Muscle layer of duodenum (tissue), 2 donors: ENCODE results near the gene SLC7A5.
"Not testable (repeated sequence)": the region's sequence is repeated elsewhere in the genome, so short reads cannot be mapped to it uniquely, and the experiment has no call there.

Source experiments
- H3K27ac ChIP-seq: one replicate; pipeline ENCODE4 v1.7.0; 2013; ENCODE audit warnings: mild to moderate bottlenecking, low read length
- H3K27me3 ChIP-seq: one replicate; pipeline ENCODE4 v1.7.0; 2013; ENCODE audit warnings: low read depth, mild to moderate bottlenecking, control low read depth, low read length
- H3K36me3 ChIP-seq, 2 donors: one replicate each; pipeline ENCODE4 v1.7.0; 2013; ENCODE audit warnings: low read length in 2 of 2, control low read depth in 1 of 2, mild to moderate bottlenecking in 1 of 2; ENCODE audit not compliant: insufficient read depth in 2 of 2, control insufficient read depth in 1 of 2
- H3K4me1 ChIP-seq, 2 donors: one replicate each; pipeline ENCODE4 v1.7.0; 2013; ENCODE audit warnings: low read length in 2 of 2, mild to moderate bottlenecking in 2 of 2, control low read depth in 1 of 2, moderate library complexity in 1 of 2; ENCODE audit not compliant: insufficient read depth in 2 of 2, control insufficient read depth in 1 of 2
- H3K4me3 ChIP-seq, 2 donors: one replicate each; pipeline ENCODE4 v1.7.0; 2013; ENCODE audit warnings: low read length in 2 of 2, low read depth in 1 of 2, mild to moderate bottlenecking in 1 of 2
- H3K9me3 ChIP-seq, 2 donors: one replicate each; pipeline ENCODE4 v1.7.0; 2013; ENCODE audit warnings: low read length in 2 of 2, control low read depth in 1 of 2, mild to moderate bottlenecking in 1 of 2; ENCODE audit not compliant: control insufficient read depth in 1 of 2
- donor health status: healthy.

The SLC7A5 gene

DNA sequence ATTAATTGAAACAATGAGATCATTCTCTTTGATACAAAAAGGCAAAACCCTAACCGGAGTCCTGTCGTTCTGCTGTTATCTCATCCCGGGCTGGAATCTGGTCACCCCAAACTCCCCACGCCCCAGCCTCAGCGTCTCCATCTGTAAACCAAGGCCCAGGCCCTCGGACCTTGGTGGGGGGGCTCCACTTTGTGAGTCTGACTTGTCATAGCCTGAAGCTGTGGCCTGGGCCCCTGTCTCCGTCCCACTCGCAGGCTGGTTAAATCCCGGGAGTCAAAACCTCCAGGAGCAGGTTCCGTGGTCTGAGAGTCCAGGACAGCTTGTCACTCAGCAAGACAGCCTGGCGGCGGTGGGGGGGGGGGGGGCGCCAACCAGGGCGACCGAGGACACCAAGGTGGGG, 50.0 kb downstream of the SLC7A5 start:
- Histone ChIP-seq H3K27me3 (no peaks in the 10 kb centered on the region), H3K36me3 (no peaks in the 10 kb centered on the region), H3K4me1 (no peaks in the 10 kb centered on the region), H3K9me3 (peaks cover 0 to 19% of the 10 kb centered on the region in 2 donors), H3K27ac (no peak overlapping the region), H3K4me3 (no peak overlapping the region)

DNA sequence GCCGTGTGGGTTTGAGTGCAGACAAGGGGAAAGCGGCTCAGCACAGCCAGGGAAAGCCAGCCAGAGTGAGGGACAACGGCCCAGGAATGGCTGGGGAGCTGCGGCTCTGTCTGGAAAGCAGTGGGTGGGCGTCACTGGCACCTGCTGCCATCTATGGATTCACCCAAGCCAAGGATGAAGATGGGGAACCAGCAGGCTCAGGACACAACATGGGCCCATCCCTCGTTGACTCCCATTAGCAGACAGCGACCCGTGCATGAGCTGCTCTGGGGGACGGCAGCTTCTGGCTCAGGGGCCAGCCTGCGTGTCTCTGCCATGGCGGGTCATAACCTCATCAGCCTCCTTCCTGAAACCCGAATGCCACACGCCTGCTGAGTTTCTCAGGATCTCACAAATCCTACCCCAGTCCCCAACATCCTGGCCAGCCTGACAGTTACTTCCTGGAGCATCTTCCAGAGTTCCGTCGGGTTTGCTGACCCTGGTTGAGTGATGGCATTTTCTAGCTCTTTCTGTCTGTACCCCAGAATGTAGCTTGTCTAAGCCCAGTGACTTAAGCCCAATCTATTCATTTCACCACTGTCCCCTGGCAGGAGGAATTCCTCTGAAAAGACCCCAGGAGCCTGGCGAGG, 50.7 kb downstream of the SLC7A5 start:
- H3K4me1 ChIP-seq, result no peaks in the 10 kb centered on the region
- H3K27ac ChIP-seq, result no peak overlapping the region

DNA sequence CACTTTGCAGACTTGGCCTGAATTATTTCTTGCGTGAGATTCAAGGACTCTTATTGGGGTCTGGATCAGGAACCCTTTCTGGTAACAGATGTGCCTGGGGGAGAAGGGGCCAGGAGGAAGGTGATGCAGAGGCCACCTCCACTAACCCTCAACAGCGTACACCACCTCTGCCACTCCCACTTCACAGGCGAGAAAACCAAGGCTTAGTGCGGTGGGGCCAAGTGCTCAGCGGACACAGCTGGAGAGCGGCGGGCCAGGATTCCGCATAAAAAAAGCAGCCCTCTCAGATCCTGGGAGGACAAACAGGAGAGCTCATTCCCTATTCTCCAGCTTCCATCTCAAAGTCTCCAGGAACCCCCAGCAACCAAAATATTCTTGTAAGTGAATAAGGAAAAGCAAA, 51.4 kb downstream of the SLC7A5 start:
- no peak overlapping the region for H3K27ac ChIP-seq
- H3K9me3 ChIP-seq, result peaks cover 0 to 19% of the 10 kb centered on the region in 2 donors
- no peak overlapping the region for H3K4me3 ChIP-seq
- no peaks in the 10 kb centered on the region for H3K27me3 ChIP-seq
- no peaks in the 10 kb centered on the region for H3K36me3 ChIP-seq
- no peaks in the 10 kb centered on the region for H3K4me1 ChIP-seq

More for the DNA sequence above, 50.7 kb downstream of the SLC7A5 start:
- Histone ChIP-seq H3K4me3 (no peak overlapping the region), H3K9me3 (peaks cover 0 to 19% of the 10 kb centered on the region in 2 donors), H3K36me3 (no peaks in the 10 kb centered on the region), H3K27me3 (no peaks in the 10 kb centered on the region)

DNA sequence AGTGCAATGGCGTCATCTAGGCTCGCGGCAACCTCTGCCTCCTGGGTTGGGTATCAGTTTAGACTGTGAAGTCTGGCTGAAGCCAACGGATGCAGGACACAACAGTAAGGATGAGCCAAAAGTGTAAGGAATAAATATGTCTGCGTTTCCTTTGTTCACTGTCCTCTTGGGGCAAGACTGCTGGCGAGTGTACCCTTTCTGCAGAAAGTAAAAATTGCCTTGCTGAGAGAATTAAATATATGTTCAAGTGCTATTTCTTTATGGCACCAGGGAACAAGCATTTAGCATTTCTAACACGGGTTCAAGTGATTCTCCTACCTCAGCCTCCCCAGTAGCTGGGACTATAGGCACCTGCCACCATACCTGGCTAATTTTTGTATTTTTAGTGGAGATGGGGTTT, 51.9 kb downstream of the SLC7A5 start:
- H3K27me3 ChIP-seq, H3K36me3 ChIP-seq, H3K4me3 ChIP-seq, H3K27ac ChIP-seq, H3K4me1 ChIP-seq: not testable (repeated sequence)
- peaks cover 0 to 19% of the 10 kb centered on the region in 2 donors for H3K9me3 ChIP-seq

DNA sequence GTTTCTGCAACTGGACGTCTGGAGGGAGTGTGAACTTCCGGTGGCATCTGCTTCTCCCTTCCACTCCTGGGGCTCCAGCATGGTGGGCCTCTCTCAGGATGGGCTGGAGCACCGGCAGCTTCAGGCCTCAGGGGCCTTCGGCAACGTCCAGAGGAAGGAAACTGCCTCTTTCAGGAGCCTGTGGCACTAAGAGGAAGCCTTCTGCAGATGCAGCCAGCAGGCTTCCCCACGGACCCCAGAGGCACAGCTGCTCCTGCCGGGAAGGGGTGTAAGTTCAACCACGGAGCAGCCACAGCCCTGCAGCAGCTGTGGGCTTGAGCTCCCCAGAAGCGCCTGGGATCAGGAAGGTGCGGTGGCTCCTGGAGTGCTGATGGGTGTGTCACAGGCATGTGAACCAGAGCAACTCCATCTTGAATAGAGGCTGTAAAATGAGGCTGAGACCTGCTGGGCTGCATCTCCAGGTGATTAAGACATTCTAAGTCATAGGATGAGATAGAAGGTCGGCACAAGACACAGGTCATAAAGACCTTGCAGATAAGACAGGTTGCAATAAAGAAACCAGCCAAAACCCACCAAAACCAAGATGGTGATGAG, 52.7 kb downstream of the SLC7A5 start:
- Histone ChIP-seq H3K4me1 (no peaks in the 10 kb centered on the region), H3K9me3 (peaks cover 0 to 19% of the 10 kb centered on the region in 2 donors), H3K4me3 (no peak overlapping the region), H3K27me3 (no peaks in the 10 kb centered on the region), H3K27ac (no peak overlapping the region), H3K36me3 (no peaks in the 10 kb centered on the region)

DNA sequence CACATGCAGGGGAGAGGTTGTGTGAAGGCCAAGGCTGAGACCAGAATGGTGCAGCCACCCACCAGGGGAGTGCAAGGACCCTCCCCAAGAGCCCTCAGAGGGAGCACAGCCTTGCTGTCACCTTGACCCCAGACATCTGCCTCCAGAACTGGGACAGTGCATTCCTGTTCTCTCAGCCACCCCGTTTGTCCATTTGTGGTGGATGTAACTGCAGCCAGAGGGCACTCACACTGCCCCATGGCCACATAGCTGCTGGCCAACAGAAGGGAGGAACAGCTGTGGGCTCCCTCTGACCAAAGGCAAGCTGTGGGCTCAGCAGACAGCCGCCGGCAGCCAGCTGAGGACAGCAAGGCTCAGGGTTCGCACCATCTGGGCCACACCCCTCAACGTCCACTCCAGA, 53.7 kb downstream of the SLC7A5 start:
- H3K27ac ChIP-seq, result no peak overlapping the region
- no peaks in the 10 kb centered on the region for H3K36me3 ChIP-seq
- no peaks in the 10 kb centered on the region for H3K27me3 ChIP-seq
- no peaks in the 10 kb centered on the region for H3K4me1 ChIP-seq
- H3K9me3 ChIP-seq, result peaks cover 0 to 19% of the 10 kb centered on the region in 2 donors
- no peak overlapping the region for H3K4me3 ChIP-seq

DNA sequence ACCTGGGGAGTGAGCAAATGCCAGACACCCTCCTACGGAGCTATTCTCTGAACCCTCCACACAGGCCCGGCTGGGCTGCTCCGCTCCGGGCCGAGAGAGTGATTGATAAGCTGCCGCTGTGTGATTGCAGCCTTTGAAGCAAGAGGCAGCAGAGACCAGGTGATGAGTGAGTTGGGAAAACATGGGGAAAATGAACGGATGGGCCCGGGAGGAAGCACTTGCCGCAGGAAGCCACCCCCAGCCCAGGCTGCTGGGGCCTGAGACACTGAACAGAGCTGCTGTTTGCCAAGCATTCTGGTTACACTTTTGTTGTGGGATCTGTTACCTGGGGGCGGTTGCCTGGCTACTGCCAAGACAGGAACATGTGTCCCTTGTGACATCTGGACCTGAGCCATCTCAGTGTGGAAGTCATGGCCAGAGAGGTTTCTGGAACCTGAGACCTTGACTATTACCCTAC, 57.1 kb downstream of the SLC7A5 start:
- Histone ChIP-seq H3K9me3 (peaks cover 0 to 10% of the 10 kb centered on the region in 2 donors), H3K4me3 (no peak overlapping the region), H3K4me1 (peaks cover 0 to under 1% of the 10 kb centered on the region in 2 donors), H3K27me3 (no peaks in the 10 kb centered on the region), H3K36me3 (no peaks in the 10 kb centered on the region), H3K27ac (no peak overlapping the region)

DNA sequence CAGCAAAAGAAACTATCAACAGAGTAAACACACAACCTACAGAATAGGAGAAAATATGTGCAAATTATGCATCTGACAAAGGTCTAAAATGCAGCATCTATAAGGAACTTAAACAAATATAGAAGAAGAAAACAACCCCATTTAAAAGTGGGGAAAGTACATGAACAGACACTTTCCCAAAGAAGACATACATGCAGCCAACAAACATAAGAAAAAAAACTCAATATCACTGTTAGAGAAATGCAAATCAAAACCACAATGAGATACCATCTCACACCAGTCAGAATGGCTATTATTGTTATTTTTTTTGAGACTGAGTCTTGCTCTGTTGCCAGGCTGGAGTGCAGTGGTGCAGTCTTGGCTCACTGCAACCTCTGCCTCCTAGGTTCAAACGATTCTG, 57.9 kb downstream of the SLC7A5 start:
- not testable (repeated sequence) for H3K27me3 ChIP-seq, H3K4me3 ChIP-seq, H3K36me3 ChIP-seq, H3K27ac ChIP-seq, H3K4me1 ChIP-seq, H3K9me3 ChIP-seq

DNA sequence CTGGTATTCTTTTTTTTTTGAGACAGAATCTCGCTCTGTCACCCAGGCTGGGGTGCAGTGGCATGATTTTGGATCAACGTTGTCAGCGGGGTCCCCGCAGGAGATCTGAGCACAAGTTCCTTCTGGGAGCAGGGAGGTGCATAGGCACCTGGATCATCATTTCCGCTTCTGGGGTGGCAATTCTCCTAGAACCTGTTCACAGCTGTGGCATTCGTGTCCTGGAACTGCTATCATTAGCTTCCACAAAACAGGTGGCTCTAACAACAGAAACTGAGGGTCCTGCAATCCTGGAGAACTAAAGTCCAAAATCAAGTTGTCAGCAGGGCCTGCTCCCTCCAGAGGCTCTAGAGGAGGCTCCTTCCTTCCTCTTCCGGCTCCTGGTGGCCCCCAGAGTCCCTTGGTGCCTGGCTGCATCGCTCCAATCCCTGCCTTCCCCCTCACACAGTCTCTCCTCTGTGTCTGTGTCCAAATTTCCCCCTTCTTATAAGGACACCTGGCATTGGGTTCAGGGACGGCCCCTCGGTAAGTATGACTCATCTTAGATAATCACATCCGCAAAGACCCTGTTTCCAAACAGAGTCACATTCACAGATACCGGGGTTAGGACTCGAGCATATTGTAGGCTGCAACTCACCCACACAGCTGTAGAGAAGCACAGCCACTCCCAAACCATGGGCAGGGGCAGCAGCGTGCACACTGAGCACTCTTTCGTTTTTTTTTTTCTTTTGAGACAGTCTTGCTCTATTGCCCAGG, 60.0 kb downstream of the SLC7A5 start:
- no peak overlapping the region for H3K27ac ChIP-seq

DNA sequence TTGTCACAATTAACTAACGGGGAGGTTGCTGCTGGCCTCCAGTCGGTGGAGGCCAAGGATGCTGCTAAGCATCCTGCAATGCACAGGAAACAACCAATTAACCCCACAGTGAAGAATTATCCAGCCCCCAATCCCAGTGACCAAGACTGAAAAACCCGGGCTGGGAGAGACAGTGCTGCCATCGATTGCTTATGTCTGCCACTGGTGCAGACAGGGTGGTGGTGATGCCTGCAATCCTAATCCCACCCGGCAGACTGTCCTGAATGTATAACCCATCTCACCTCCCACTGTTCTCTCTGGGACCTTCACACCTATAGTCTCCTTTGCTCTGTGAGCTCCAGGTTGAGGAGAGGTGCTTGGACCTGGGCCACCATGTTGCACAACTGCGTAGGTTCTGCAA, 61.2 kb downstream of the SLC7A5 start:
- Histone ChIP-seq H3K4me3 (no peak overlapping the region), H3K36me3 (no peaks in the 10 kb centered on the region), H3K27ac (no peak overlapping the region), H3K9me3 (no peaks in the 10 kb centered on the region), H3K4me1 (peaks cover 5 to 7% of the 10 kb centered on the region in 2 donors), H3K27me3 (no peaks in the 10 kb centered on the region)

More for the DNA sequence above, 60.0 kb downstream of the SLC7A5 start:
- no peaks in the 10 kb centered on the region for H3K36me3 ChIP-seq
- no peaks in the 10 kb centered on the region for H3K9me3 ChIP-seq
- H3K4me1 ChIP-seq, result peaks cover 5 to 7% of the 10 kb centered on the region in 2 donors
- no peaks in the 10 kb centered on the region for H3K27me3 ChIP-seq
- H3K4me3 ChIP-seq, result no peak overlapping the region

DNA sequence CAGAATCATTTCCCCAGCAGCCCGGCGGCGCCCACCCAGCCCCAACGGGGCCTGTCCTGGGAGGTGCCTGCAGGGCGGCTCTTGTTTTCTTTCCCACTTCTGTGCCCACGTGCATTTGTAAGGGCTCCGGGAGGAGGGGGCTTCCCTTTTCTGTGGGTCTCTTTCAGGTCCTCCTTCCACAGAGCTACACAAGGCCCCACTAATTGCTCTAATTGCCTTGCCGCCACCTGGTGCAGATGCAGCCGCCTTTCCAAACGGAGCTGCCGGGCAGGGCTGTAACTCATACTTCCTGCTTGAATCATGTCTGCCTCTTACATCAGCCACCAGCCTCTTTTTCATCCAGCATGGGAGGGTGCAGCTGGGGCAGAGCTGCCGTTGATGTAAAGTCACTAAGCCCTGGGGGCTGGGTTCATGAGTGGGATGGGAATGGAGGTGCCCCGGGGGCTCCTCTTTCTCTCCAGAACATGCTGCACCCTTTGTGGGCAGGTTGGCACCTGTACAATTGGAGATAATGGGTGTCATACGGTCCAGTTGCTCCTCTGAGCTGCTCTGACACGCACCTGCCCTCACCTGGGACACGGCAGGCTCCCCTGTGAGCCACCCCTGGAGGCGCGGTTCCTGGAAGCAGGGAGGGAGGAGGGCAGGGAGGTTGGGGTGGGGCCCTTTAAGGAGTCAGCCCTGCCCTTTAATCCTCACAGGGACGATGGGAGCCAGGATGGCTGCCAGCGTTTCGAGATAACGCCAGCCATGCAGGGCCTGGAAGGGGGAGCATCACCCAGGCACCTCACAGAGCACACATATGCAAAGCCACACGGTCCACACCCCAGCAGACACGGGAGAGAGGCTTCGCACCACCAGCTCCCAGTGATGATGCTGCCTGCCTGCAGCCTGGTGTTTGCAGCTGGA, 62.4 kb downstream of the SLC7A5 start:
- peaks cover 5 to 7% of the 10 kb centered on the region in 2 donors for H3K4me1 ChIP-seq
- no peaks in the 10 kb centered on the region for H3K9me3 ChIP-seq
- H3K27me3 ChIP-seq, result no peaks in the 10 kb centered on the region
- H3K4me3 ChIP-seq, result peak overlapping the region; percentile 33 to 41
- H3K27ac ChIP-seq, result no peak overlapping the region
- H3K36me3 ChIP-seq, result no peaks in the 10 kb centered on the region
